Neural progenitor cell (in vitro differentiated cells): ENCODE data around the gene CDH23.

Experiments
- CTCF ChIP-seq: fragments of 200-600 bp; sonication (generic); IDR thresholded peaks from 2 replicates; pipeline ENCODE4 v1.5.1; 2017; ENCODE audit warnings: antibody characterized with exemption, mild to moderate bottlenecking
- EZH2 ChIP-seq: fragments of 200-600 bp; sonication (generic); IDR thresholded peaks from 2 replicates; pipeline ENCODE4 v1.6.1; 2017; ENCODE audit warnings: antibody characterized with exemption, mild to moderate bottlenecking, moderate library complexity
- EZH2phosphoT487 ChIP-seq: fragments of 200-600 bp; sonication (generic); IDR thresholded peaks from 2 replicates; pipeline ENCODE4 v1.6.1; 2017; ENCODE audit warnings: antibody characterized with exemption

- no peak for TF ChIP-seq CTCF
- TF ChIP-seq EZH2 = no peak
- no peak for TF ChIP-seq EZH2phosphoT487
These were observed 216.6 kb downstream of the CDH23 start for GRCh38 chr10:71613261-71613777.
